Measurements from ENCODE around the gene CIP2A.

CIP2A gene

DNA sequence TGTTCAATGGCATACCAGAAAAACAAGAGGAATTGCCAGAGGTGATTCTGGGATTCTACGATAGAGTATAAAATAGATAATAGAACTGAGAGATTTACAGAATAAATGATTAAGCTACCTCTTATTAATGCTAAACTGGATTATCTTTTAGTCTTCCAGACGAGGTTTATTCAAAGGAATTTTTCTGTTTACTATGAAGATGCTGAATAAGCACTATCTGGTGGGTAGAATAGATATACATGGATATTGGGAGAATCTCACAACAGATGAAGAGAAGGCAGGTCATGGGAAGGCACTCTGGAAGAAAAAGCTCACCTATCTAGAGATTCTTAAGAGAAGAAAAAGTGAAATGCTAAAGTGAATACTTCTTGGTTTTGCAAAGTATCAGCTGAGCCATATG lies 11.2 kb downstream of the CIP2A start:
- TF ChIP-seq PPARA (CRISPR knock-in tag; IDR thresholded peaks at IDR 0.05; ENCODE audit: borderline replicate concordance), result no peak
- no peak for TF ChIP-seq ISL1 (CRISPR knock-in tag; IDR thresholded peaks at IDR 0.05)

GRCh38 chr3:108569336-108569735 lies 19.9 kb downstream of the CIP2A start:
- TF ChIP-seq SNAI2 (CRISPR knock-in tag; IDR thresholded peaks at IDR 0.05), result no peak
- TF ChIP-seq TOX (CRISPR knock-in tag; IDR thresholded peaks at IDR 0.05; ENCODE audit: borderline replicate concordance), result no peak
- TF ChIP-seq ZNF565 (CRISPR knock-in tag; conservative IDR thresholded peaks at IDR 0.05; ENCODE audit: low read depth), result no peak
- no peak for TF ChIP-seq ZFP30 (CRISPR knock-in tag; IDR thresholded peaks at IDR 0.05)
- TF ChIP-seq ZC3H10 (CRISPR knock-in tag; IDR thresholded peaks at IDR 0.05), result no peak
- TF ChIP-seq PPARA (CRISPR knock-in tag; IDR thresholded peaks at IDR 0.05; ENCODE audit: borderline replicate concordance), result no peak
- TF ChIP-seq TSHZ2 (CRISPR knock-in tag; IDR thresholded peaks at IDR 0.05), result no peak
- TF ChIP-seq ARNTL (CRISPR knock-in tag; IDR thresholded peaks at IDR 0.05; ENCODE audit: borderline replicate concordance, low read depth), result no peak
- TF ChIP-seq TCF4 (CRISPR knock-in tag; IDR thresholded peaks at IDR 0.05; ENCODE audit: borderline replicate concordance), result no peak
- no peak for TF ChIP-seq ZNF8 (CRISPR knock-in tag; IDR thresholded peaks at IDR 0.05)
- TF ChIP-seq ESRRG (CRISPR knock-in tag; IDR thresholded peaks at IDR 0.05), result no peak
- TF ChIP-seq POU6F1 (CRISPR knock-in tag; IDR thresholded peaks at IDR 0.05; ENCODE audit: borderline replicate concordance, low read depth), result no peak
- TF ChIP-seq, protein P1, sequence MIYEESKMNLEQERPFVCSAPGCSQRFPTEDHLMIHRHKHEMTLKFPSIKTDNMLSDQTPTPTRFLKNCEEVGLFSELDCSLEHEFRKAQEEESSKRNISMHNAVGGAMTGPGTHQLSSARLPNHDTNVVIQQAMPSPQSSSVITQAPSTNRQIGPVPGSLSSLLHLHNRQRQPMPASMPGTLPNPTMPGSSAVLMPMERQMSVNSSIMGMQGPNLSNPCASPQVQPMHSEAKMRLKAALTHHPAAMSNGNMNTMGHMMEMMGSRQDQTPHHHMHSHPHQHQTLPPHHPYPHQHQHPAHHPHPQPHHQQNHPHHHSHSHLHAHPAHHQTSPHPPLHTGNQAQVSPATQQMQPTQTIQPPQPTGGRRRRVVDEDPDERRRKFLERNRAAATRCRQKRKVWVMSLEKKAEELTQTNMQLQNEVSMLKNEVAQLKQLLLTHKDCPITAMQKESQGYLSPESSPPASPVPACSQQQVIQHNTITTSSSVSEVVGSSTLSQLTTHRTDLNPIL (CRISPR knock-in tag; IDR thresholded peaks at IDR 0.05; ENCODE audit: low read depth), result no peak
- TF ChIP-seq ZFP3 (CRISPR knock-in tag; IDR thresholded peaks at IDR 0.05), result no peak
- no peak for TF ChIP-seq PATZ1 (CRISPR knock-in tag; IDR thresholded peaks at IDR 0.05; ENCODE audit: borderline replicate concordance)
- TF ChIP-seq ISL1 (CRISPR knock-in tag; IDR thresholded peaks at IDR 0.05), result no peak
- no peak for TF ChIP-seq ZNF70 (CRISPR knock-in tag; IDR thresholded peaks at IDR 0.05)
- no peak for ATAC-seq

More for the DNA sequence above, 11.2 kb downstream of the CIP2A start:
- no peak for ATAC-seq

- no peak for ATAC-seq
- TF ChIP-seq, protein P2, sequence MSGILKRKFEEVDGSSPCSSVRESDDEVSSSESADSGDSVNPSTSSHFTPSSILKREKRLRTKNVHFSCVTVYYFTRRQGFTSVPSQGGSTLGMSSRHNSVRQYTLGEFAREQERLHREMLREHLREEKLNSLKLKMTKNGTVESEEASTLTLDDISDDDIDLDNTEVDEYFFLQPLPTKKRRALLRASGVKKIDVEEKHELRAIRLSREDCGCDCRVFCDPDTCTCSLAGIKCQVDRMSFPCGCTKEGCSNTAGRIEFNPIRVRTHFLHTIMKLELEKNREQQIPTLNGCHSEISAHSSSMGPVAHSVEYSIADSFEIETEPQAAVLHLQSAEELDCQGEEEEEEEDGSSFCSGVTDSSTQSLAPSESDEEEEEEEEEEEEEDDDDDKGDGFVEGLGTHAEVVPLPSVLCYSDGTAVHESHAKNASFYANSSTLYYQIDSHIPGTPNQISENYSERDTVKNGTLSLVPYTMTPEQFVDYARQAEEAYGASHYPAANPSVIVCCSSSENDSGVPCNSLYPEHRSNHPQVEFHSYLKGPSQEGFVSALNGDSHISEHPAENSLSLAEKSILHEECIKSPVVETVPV (CRISPR knock-in tag; IDR thresholded peaks at IDR 0.05), result no peak
- no peak for TF ChIP-seq BACH2 (CRISPR knock-in tag; IDR thresholded peaks at IDR 0.05; ENCODE audit: borderline replicate concordance)
- TF ChIP-seq ZC3H10 (CRISPR knock-in tag; IDR thresholded peaks at IDR 0.05), result no peak
- no peak for TF ChIP-seq ZNF8 (CRISPR knock-in tag; IDR thresholded peaks at IDR 0.05)
- TF ChIP-seq ZNF70 (CRISPR knock-in tag; IDR thresholded peaks at IDR 0.05), result no peak
- no peak for TF ChIP-seq SNAI2 (CRISPR knock-in tag; IDR thresholded peaks at IDR 0.05)
- no peak for TF ChIP-seq GLIS3 (CRISPR knock-in tag; IDR thresholded peaks at IDR 0.05)
- no peak for TF ChIP-seq PATZ1 (CRISPR knock-in tag; IDR thresholded peaks at IDR 0.05; ENCODE audit: borderline replicate concordance)
- TF ChIP-seq TSHZ2 (CRISPR knock-in tag; IDR thresholded peaks at IDR 0.05), result no peak
- no peak for TF ChIP-seq ARNTL (CRISPR knock-in tag; IDR thresholded peaks at IDR 0.05; ENCODE audit: borderline replicate concordance, low read depth)
- TF ChIP-seq TCF4 (CRISPR knock-in tag; IDR thresholded peaks at IDR 0.05; ENCODE audit: borderline replicate concordance), result no peak
- no peak for TF ChIP-seq PPARA (CRISPR knock-in tag; IDR thresholded peaks at IDR 0.05; ENCODE audit: borderline replicate concordance)
- no peak for TF ChIP-seq POU6F1 (CRISPR knock-in tag; IDR thresholded peaks at IDR 0.05; ENCODE audit: borderline replicate concordance, low read depth)
- no peak for TF ChIP-seq ZFP30 (CRISPR knock-in tag; IDR thresholded peaks at IDR 0.05)
- TF ChIP-seq TOX (CRISPR knock-in tag; IDR thresholded peaks at IDR 0.05; ENCODE audit: borderline replicate concordance), result no peak
Observed at GRCh38 chr3:108566599-108566998, 22.6 kb downstream of the CIP2A start.
